C4-2B (cell line): ENCODE measurements around the gene MEOX2.

ENCODE experiments used
- ZFX ChIP-seq: fragments of 450-650 bp; IDR thresholded peaks from 2 replicates; pipeline ENCODE4 v1.6.1; 2017
- TF ChIP-seq, protein P1 (sequence below): fragments of 450-650 bp; conservative IDR thresholded peaks from 2 replicates; pipeline ENCODE4 v1.5.1; 2017; ENCODE audit warnings: mild to moderate bottlenecking

DNA sequence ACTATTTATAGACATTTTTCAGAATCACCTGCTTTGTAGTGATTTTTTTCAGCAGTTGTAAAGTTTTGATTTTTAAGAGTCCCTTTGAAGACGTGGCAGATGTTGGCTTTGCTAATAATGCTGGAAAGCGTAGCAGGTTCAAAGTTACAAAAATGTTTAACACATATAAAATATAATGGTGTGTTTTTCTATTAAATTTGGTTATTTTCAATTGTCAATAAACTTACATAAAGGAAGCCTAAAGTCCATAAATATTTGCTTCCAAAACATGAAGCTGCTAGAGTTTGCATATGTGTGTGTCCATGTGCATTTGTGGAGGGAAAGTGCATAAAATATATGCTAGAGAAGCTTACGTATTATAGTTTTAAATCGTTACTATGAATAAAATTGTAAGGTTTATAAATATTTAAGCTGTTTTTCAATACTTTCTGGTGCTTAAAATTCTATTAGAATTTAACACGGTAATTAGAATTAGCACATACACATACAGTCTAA lies 3.7 kb downstream of the MEOX2 start:
- TF ChIP-seq ZFX = no peak
- TF ChIP-seq, protein P1, sequence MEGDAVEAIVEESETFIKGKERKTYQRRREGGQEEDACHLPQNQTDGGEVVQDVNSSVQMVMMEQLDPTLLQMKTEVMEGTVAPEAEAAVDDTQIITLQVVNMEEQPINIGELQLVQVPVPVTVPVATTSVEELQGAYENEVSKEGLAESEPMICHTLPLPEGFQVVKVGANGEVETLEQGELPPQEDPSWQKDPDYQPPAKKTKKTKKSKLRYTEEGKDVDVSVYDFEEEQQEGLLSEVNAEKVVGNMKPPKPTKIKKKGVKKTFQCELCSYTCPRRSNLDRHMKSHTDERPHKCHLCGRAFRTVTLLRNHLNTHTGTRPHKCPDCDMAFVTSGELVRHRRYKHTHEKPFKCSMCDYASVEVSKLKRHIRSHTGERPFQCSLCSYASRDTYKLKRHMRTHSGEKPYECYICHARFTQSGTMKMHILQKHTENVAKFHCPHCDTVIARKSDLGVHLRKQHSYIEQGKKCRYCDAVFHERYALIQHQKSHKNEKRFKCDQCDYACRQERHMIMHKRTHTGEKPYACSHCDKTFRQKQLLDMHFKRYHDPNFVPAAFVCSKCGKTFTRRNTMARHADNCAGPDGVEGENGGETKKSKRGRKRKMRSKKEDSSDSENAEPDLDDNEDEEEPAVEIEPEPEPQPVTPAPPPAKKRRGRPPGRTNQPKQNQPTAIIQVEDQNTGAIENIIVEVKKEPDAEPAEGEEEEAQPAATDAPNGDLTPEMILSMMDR = no peak
